GM23338 (cell line): ENCODE results near the gene ARHGEF3. TPM values are rescaled to one million over a fixed set of nuclear protein-coding genes. Genes with fewer than 3 reads are reported as not detected.

Source experiments
- ATAC-seq: fragments of 200-7000 bp; cut with Tn5 transposase; 3 replicates; pipeline ENCODE4 v1.9.1; 2020
- DNase-seq: peaks from one replicate; pipeline ENCODE4 v3.0.0-alpha.2; 2015; ENCODE audit warnings: low spot score
- H2AFZ ChIP-seq: fragments of 200-600 bp; sonication (generic); 2 replicates; pipeline ENCODE4 v1.8.0; 2016; ENCODE audit warnings: antibody characterized with exemption, mild to moderate bottlenecking, moderate library complexity
- H3F3A ChIP-seq: fragments of 200-600 bp; sonication (generic); replicated peaks from 2 replicates; pipeline ENCODE4 v1.8.0; 2017; ENCODE audit warnings: antibody characterized with exemption, mixed run types, low read depth
- H3K27ac ChIP-seq: fragments of 200-600 bp; sonication (generic); 2 replicates; pipeline ENCODE4 v1.6.1; 2016; ENCODE audit warnings: low read depth
- H3K27me3 ChIP-seq: fragments of 200-600 bp; sonication (generic); 2 replicates; pipeline ENCODE4 v1.8.0; 2016; ENCODE audit warnings: mild to moderate bottlenecking, mixed run types, moderate library complexity; ENCODE audit not compliant: insufficient read depth
- H3K36me3 ChIP-seq: fragments of 200-600 bp; sonication (generic); 2 replicates; pipeline ENCODE4 v1.8.0; 2016; ENCODE audit warnings: mild to moderate bottlenecking; ENCODE audit not compliant: insufficient read depth
- H3K4me1 ChIP-seq: fragments of 200-600 bp; sonication (generic); 2 replicates; pipeline ENCODE4 v1.8.0; 2016; ENCODE audit warnings: mild to moderate bottlenecking, moderate library complexity; ENCODE audit not compliant: insufficient read depth
- H3K4me2 ChIP-seq: fragments of 200-600 bp; sonication (generic); 2 replicates; pipeline ENCODE4 v1.7.1; 2017; ENCODE audit warnings: mixed run types
- H3K4me3 ChIP-seq: fragments of 200-600 bp; sonication (generic); 2 replicates; pipeline ENCODE4 v1.6.1; 2016; ENCODE audit warnings: mixed run types
- H3K79me2 ChIP-seq: fragments of 200-600 bp; sonication (generic); replicated peaks from 2 replicates; pipeline ENCODE4 v1.8.0; 2017; ENCODE audit warnings: mild to moderate bottlenecking; ENCODE audit not compliant: insufficient read depth
- H3K9me2 ChIP-seq: fragments of 200-600 bp; sonication (generic); 2 replicates; pipeline ENCODE4 v1.8.0; 2017; ENCODE audit not compliant: insufficient read depth
- H4K20me1 ChIP-seq: fragments of 200-600 bp; sonication (generic); replicated peaks from 2 replicates; pipeline ENCODE4 v1.8.0; 2017; ENCODE audit warnings: mild to moderate bottlenecking; ENCODE audit not compliant: insufficient read depth
- H3K27ac Mint-ChIP-seq: 2 replicates; pipeline ENCODE4 v1.8.0; 2020; ENCODE audit warnings: inconsistent platforms, mild to moderate bottlenecking, moderate library complexity, mixed read lengths
- H3K27me3 Mint-ChIP-seq: 3 replicates; pipeline ENCODE4 v1.8.0; 2022; ENCODE audit warnings: low read depth, mild to moderate bottlenecking, moderate library complexity, mixed read lengths, inconsistent platforms; ENCODE audit not compliant: insufficient read depth, poor library complexity
- H3K36me3 Mint-ChIP-seq: 3 replicates; pipeline ENCODE4 v1.8.0; 2021; ENCODE audit warnings: low read depth, mild to moderate bottlenecking, inconsistent platforms, moderate library complexity, mixed read lengths
- H3K4me1 Mint-ChIP-seq: 3 replicates; pipeline ENCODE4 v1.8.0; 2020; ENCODE audit warnings: mild to moderate bottlenecking, inconsistent platforms, mixed read lengths
- H3K4me3 Mint-ChIP-seq: 3 replicates; pipeline ENCODE4 v1.8.0; 2021; ENCODE audit warnings: moderate library complexity, mild to moderate bottlenecking, inconsistent platforms, mixed read lengths
- H3K9me3 Mint-ChIP-seq: 3 replicates; pipeline ENCODE4 v1.8.0; 2020; ENCODE audit warnings: moderate library complexity, mild to moderate bottlenecking, inconsistent platforms, mixed read lengths
- CTCF ChIP-seq, 2 experiments: fragments of 200-600 bp in 1 of 2; sonication (generic) in 1 of 2; conservative IDR thresholded peaks; 2 replicates each; pipeline versions ENCODE4 v1.5.1 to v1.6.1; 2016 to 2017; ENCODE audit warnings: antibody characterized with exemption in 2 of 2, low read depth in 2 of 2, mild to moderate bottlenecking in 2 of 2, moderate library complexity in 1 of 2
- ETS1 ChIP-seq: IDR thresholded peaks from 2 replicates; pipeline ENCODE4 v1.6.1; 2016; ENCODE audit warnings: antibody characterized with exemption
- EZH2 ChIP-seq: fragments of 200-600 bp; sonication (generic); IDR thresholded peaks from one replicate; pipeline ENCODE4 v1.8.0; 2017; ENCODE audit warnings: antibody characterized with exemption, mild to moderate bottlenecking, low read depth; ENCODE audit not compliant: unreplicated experiment
- EZH2phosphoT487 ChIP-seq: fragments of 200-600 bp; sonication (generic); IDR thresholded peaks from one replicate; pipeline ENCODE4 v1.8.1; 2018; ENCODE audit warnings: antibody characterized with exemption; ENCODE audit not compliant: unreplicated experiment
- JUNB ChIP-seq: IDR thresholded peaks from one replicate; pipeline ENCODE4 v1.6.1; 2016; ENCODE audit warnings: antibody characterized with exemption; ENCODE audit not compliant: unreplicated experiment
- NANOG ChIP-seq: IDR thresholded peaks from 2 replicates; pipeline ENCODE4 v1.6.1; 2016; ENCODE audit warnings: antibody characterized with exemption, borderline replicate concordance
- POLR2AphosphoS5 ChIP-seq: IDR thresholded peaks from 2 replicates; pipeline ENCODE4 v1.6.1; 2016; ENCODE audit warnings: antibody characterized with exemption, low read depth
- STAT1 ChIP-seq: IDR thresholded peaks from one replicate; pipeline ENCODE4 v1.6.1; 2016; ENCODE audit warnings: antibody characterized with exemption; ENCODE audit not compliant: unreplicated experiment
- ZNF114 ChIP-seq: fragments of 250-450 bp; sonication (Bioruptor Pico); IDR thresholded peaks from 2 replicates; pipeline ENCODE4 v1.5.0; 2020; ENCODE audit warnings: mild to moderate bottlenecking, moderate library complexity
- ZNF331 ChIP-seq: fragments of 250-450 bp; sonication (Bioruptor Pico); IDR thresholded peaks from 2 replicates; pipeline ENCODE4 v1.5.0; 2020; ENCODE audit warnings: low read depth, mild to moderate bottlenecking, moderate library complexity
- ZNF462 ChIP-seq: fragments of 250-450 bp; sonication (Bioruptor Pico); IDR thresholded peaks from 2 replicates; pipeline ENCODE4 v1.5.0; 2020; ENCODE audit warnings: mild to moderate bottlenecking, moderate library complexity
- polyA plus RNA-seq: library from polyadenylated mRNA; unstranded; fragments of >200 nt; fragmentation: Nextera tagmentation; extraction: Ambion mirVana; gene quantifications from 2 replicates; pipeline ENCODE4 v1.2.1, GENCODE V29; 2016
- total RNA-seq: library from RNA; depleted of rRNA; stranded (reverse); fragments of >200 nt; shearing (Covaris generic); gene quantifications from 2 replicates; pipeline ENCODE4 v1.2.3, GENCODE V29; 2014

The ARHGEF3 gene
- total and polyA plus RNA-seq, 2 experiments from 2014 or later: 5.0 to 5.1 TPM

GRCh38 chr3:56817646-56818045, 15.9 kb upstream of the ARHGEF3 start:
- Histone ChIP-seq H3K27ac (no peak overlapping the region), H3K36me3 (no peaks in the 10 kb centered on the region), H3F3A (no peaks in the 10 kb centered on the region), H3K4me2 (no peak overlapping the region), H3K27me3 (no peaks in the 10 kb centered on the region), H4K20me1 (no peaks in the 10 kb centered on the region), H3K79me2 (no peaks in the 10 kb centered on the region), H2AFZ (no peak overlapping the region), H3K9me2 (no peaks in the 10 kb centered on the region), H3K4me3 (no peak overlapping the region), H3K4me1 (no peaks in the 10 kb centered on the region)
- Mint-ChIP-seq H3K9me3 (no peaks in the 10 kb centered on the region), H3K4me1 (peaks cover 12% of the 10 kb centered on the region), H3K4me3 (no peak overlapping the region), H3K27ac (no peak overlapping the region), H3K27me3 (peaks cover 1% of the 10 kb centered on the region), H3K36me3 (no peaks in the 10 kb centered on the region)
- no peak for TF ChIP-seq ZNF331 (CRISPR knock-in tag)
- no peak for TF ChIP-seq CTCF (conservative IDR thresholded peaks at IDR 0.05; ENCODE audit: low read depth in 2 of 2)
- no peak for TF ChIP-seq JUNB
- no peak for TF ChIP-seq EZH2
- no peak for TF ChIP-seq ZNF114 (CRISPR knock-in tag)
- TF ChIP-seq ETS1: no peak
- no peak for TF ChIP-seq NANOG
- no peak for TF ChIP-seq EZH2phosphoT487
- no peak for TF ChIP-seq POLR2AphosphoS5
- no peak for ATAC-seq
- no peak for DNase-seq

GRCh38 chr3:56816061-56816460, 14.3 kb upstream of the ARHGEF3 start:
- H3K36me3 ChIP-seq: no peaks in the 10 kb centered on the region
- no peak overlapping the region for H3K4me2 ChIP-seq
- no peaks in the 10 kb centered on the region for H3K27me3 Mint-ChIP-seq
- TF ChIP-seq NANOG: no peak
- no peak for TF ChIP-seq JUNB
- no peak for TF ChIP-seq STAT1
- TF ChIP-seq ZNF114 (CRISPR knock-in tag): no peak
- TF ChIP-seq EZH2: no peak
- no peak for TF ChIP-seq ZNF462
- no peak overlapping the region for H3K27ac ChIP-seq
- H3K27ac Mint-ChIP-seq: no peak overlapping the region
- ATAC-seq: no peak
- no peak overlapping the region for H2AFZ ChIP-seq
- H3K9me2 ChIP-seq: no peaks in the 10 kb centered on the region
- no peaks in the 10 kb centered on the region for H3K36me3 Mint-ChIP-seq
- no peaks in the 10 kb centered on the region for H3K9me3 Mint-ChIP-seq
- no peaks in the 10 kb centered on the region for H3F3A ChIP-seq
- H3K4me1 ChIP-seq: no peaks in the 10 kb centered on the region
- no peaks in the 10 kb centered on the region for H3K79me2 ChIP-seq
- no peak overlapping the region for H3K4me3 ChIP-seq
- no peak overlapping the region for H3K4me3 Mint-ChIP-seq
- H3K27me3 ChIP-seq: no peaks in the 10 kb centered on the region
- peaks cover 13% of the 10 kb centered on the region for H3K4me1 Mint-ChIP-seq
- no peaks in the 10 kb centered on the region for H4K20me1 ChIP-seq
- DNase-seq: no peak
